Transverse colon (tissue), 4 donors: Measurements from ENCODE around the gene ADM. TPM values are rescaled to one million over a fixed set of nuclear protein-coding genes. Genes with fewer than 3 reads are reported as not detected.

Experiments
- DNase-seq: peaks from one replicate; pipeline ENCODE4 v3.0.0-alpha.2; 2019
- H3K27ac ChIP-seq, 4 donors: fragments of 200-600 bp; sonication (generic); 2 replicates each; pipeline ENCODE4 v1.5.1; 2016 to 2018; ENCODE audit warnings: inconsistent platforms in 4 of 4
- H3K27me3 ChIP-seq: fragments of 200-600 bp; sonication (generic); 2 replicates; pipeline ENCODE4 v1.5.1; 2017; ENCODE audit warnings: inconsistent platforms
- H3K36me3 ChIP-seq, 4 donors: fragments of 200-600 bp; sonication (generic); 2 replicates each; pipeline ENCODE4 v1.5.1; 2017 to 2019; ENCODE audit warnings: inconsistent platforms in 4 of 4
- H3K4me1 ChIP-seq, 4 donors: fragments of 200-600 bp; sonication (generic); 2 replicates each; pipeline ENCODE4 v1.5.1; 2017 to 2020; ENCODE audit warnings: inconsistent platforms in 4 of 4
- H3K4me3 ChIP-seq, 4 donors: fragments of 200-600 bp; sonication (generic); 1 replicate in 1 of 4; 2 replicates in 3 of 4; pipeline versions ENCODE4 v1.5.1 to v1.6.1; 2017 to 2019; ENCODE audit warnings: inconsistent platforms in 4 of 4
- H3K9me3 ChIP-seq, 2 donors: fragments of 200-600 bp; sonication (generic); 2 replicates each; pipeline ENCODE4 v1.5.1; 2017 to 2019; ENCODE audit warnings: inconsistent platforms in 2 of 2
- CTCF ChIP-seq, 5 experiments: fragments of 200-600 bp in 3 of 5; fragments of 450-650 bp in 2 of 5; sonication (generic) in 3 of 5; IDR thresholded peaks; 1 replicate in 2 of 5; 2 replicates in 3 of 5; pipeline ENCODE4 v1.5.1; 2016 to 2017; ENCODE audit warnings: antibody characterized with exemption in 5 of 5, inconsistent platforms in 3 of 5, mild to moderate bottlenecking in 2 of 5, moderate library complexity in 1 of 5
- EP300 ChIP-seq: sonication (generic); formaldehyde crosslinking; IDR thresholded peaks from one replicate; pipeline ENCODE4 v1.6.1; 2017; ENCODE audit warnings: antibody characterized with exemption, low read depth
- POLR2A ChIP-seq: fragments of 450-650 bp; IDR thresholded peaks from one replicate; pipeline ENCODE4 v1.6.1; 2016; ENCODE audit warnings: antibody characterized with exemption, mild to moderate bottlenecking, moderate library complexity
- POLR2AphosphoS5 ChIP-seq, 3 donors: sonication (generic); formaldehyde crosslinking; IDR thresholded peaks; one replicate each; pipeline ENCODE4 v1.6.1; 2016; ENCODE audit warnings: antibody characterized with exemption in 3 of 3
- WGBS, 2 donors: methylation state at CpG; one replicate each; pipeline ENCODE4 v1.1.5; 2018; ENCODE audit warnings: low coverage in 1 of 2; 5-methylcytosine and 5-hydroxymethylcytosine counted together
- in situ Hi-C, 4 donors: fragments of 200-750 bp; cut with MboI; loops; one replicate each; pipeline versions ENCODE4 v1.15.0 to v1.15.1; 2017; ENCODE audit warnings: low sequenced_read_pairs in 3 of 4, low pct_ligation_motif_present in 1 of 4, low pct_unique_long_range_greater_than_20kb in 1 of 4
- intact Hi-C: fragments of 100-400 bp; cut with DNase I; formaldehyde crosslinking; loops from one replicate; pipeline ENCODE4 v1.15.1; 2023; ENCODE audit warnings: low total_unique reads
- total RNA-seq, 4 donors: library from RNA; depleted of rRNA; stranded (reverse); fragments of >200 nt; gene quantifications; one replicate each; pipeline ENCODE4 v1.1.0, GENCODE V29; 2016

ADM gene
- total RNA-seq, 4 donors from 2014 or later = 51.9 to 235 (median 157) TPM

DNA sequence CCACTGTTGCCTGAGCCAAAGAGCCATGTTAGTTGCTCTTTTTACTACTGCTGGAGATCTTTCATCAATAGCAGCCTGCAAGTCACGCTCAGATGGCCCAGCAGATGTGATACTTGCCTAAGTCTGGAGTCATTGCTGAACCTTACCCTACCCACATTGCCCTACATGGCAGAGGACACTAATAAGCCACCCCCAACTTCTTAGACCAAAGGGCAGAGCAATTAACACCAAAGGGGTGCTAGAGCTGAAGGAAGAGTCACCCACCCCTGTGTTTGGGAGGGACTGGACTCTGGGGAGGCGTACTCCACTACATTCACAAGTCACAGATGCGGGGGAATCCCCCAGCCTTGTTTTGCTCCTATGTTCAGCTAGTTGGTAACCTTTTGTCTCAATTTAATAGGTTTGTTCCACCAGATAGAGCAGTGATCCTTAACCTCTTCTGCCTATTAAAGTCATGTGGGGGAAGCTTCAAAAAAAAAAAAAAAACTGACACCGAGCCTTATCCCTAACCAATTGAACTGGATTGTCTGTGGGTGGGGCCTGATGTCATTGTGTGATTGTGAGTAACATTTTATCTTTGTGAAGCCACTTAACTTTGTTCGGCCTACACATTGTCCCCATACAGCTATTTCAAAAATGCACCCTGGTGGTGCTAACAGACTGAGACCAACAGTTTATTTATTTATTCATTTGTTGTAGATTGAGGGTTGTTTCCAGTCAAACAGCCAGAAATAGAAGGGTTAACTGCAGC lies 13.1 kb downstream of the ADM start:
- Histone ChIP-seq H3K27ac (peak overlapping the region; percentile 34 to 49 (median 48)), H3K9me3 (no peaks in the 10 kb centered on the region), H3K4me1 (peaks cover 6 to 20% (median 11%) of the 10 kb centered on the region in 4 donors), H3K27me3 (no peaks in the 10 kb centered on the region), H3K4me3 (no peak overlapping the region), H3K36me3 (no peaks in the 10 kb centered on the region)
- DNase-seq = no peak
- TF ChIP-seq EP300 = no peak
- no peak for TF ChIP-seq POLR2A
- no peak for TF ChIP-seq POLR2AphosphoS5 (IDR thresholded peaks at IDR 0.05)
- no peak for TF ChIP-seq CTCF (IDR thresholded peaks at IDR 0.05)
- intact Hi-C loops (no loop called here), in situ Hi-C loops (loop anchor here (10.0 to 25.0 kb wide), 5 partner anchors 103 to 563 kb away; no protein-coding TSS in a partner anchor)
- 64 to 73% methylated on average over 3 to 5 of the region's 5 CpGs for WGBS, 2 donors

DNA sequence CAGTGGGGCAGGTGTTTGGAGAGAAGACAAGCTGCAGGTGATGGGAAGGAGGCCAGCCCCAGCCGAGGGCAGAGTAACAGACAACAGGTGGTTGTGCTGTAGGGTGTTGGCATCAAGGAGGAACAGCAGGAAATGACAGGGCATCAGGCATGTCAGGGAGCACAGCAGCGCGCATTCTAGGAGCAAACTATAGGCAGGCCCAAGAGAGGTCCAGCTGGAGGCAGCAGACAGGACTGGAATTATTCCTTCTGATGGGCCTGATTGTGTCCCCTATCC lies 13.6 kb downstream of the ADM start:
- TF ChIP-seq CTCF (IDR thresholded peaks at IDR 0.05) (no peak), POLR2AphosphoS5 (IDR thresholded peaks at IDR 0.05) (peak in 2 of 3 donors; percentile 13 to 39), EP300 (no peak), POLR2A (peak; percentile 11)
- no peaks in the 10 kb centered on the region for H3K9me3 ChIP-seq
- no peaks in the 10 kb centered on the region for H3K27me3 ChIP-seq
- peaks cover 7 to 24% (median 14%) of the 10 kb centered on the region in 4 donors for H3K4me1 ChIP-seq
- peak; percentile 54 for DNase-seq
- in situ Hi-C loops = loop anchor here (10.0 to 25.0 kb wide), 5 partner anchors 104 to 564 kb away; no protein-coding TSS in a partner anchor
- H3K27ac ChIP-seq = peak overlapping the region; percentile 46 to 49 (median 48)
- intact Hi-C loops = no loop called here
- H3K36me3 ChIP-seq = no peaks in the 10 kb centered on the region
- WGBS, 2 donors = 66% methylated on average over 3 of the region's 3 CpGs; no CpG with 5 or more reads in 1 of the 2 donors
- H3K4me3 ChIP-seq = no peak overlapping the region

DNA sequence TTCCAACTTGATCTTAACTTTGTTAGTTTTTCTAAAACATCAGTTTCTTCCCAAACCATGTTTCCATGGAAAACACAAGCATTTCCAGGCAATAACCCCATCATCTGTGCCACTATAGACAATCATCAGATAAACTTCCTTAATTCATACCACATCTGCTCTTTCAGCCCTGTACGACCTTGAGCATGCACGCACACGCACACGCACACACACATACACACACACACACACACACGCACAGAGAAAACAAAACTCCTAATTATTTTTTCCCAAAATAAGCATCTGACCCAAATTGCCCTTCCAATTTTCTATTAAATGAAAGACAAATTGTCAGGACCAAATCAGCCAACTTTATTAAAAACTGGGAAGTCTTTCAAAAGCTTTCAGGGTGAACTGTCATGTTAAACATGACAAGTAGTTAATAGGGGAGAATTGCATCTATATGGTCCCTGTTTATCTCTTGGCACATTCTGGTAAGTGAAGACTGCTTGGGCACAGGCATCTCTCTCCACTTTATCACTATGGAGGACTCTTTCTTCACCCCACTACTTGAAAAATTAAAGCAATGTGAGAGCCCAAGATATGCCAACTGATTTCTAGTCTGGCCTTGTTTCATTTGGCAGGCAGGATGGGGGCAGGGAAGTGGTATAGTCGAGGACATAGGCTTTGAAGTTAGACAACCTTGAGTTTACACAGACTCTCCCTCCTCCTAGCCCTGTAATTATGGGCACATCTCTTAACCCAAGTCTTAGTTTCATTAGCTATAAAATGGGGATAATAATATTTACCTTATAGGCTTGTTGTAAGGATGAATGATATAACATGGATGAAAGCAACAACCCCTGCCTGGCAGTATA lies 15.1 kb downstream of the ADM start:
- no peak overlapping the region for H3K4me3 ChIP-seq
- peaks cover 7 to 36% (median 15%) of the 10 kb centered on the region in 4 donors for H3K4me1 ChIP-seq
- no peaks in the 10 kb centered on the region for H3K36me3 ChIP-seq
- in situ Hi-C loops = loop anchor here (10.0 to 25.0 kb wide), 5 partner anchors 105 to 565 kb away; no protein-coding TSS in a partner anchor
- H3K27me3 ChIP-seq = no peaks in the 10 kb centered on the region
- peak overlapping the region in 2 of 4 donors; percentile 46 to 79 for H3K27ac ChIP-seq
- intact Hi-C loops = loop anchor here (5.0 kb wide), 1 partner anchor 563 kb away; no protein-coding TSS in a partner anchor
- no peak for DNase-seq
- H3K9me3 ChIP-seq = no peaks in the 10 kb centered on the region
- WGBS, 2 donors = 78 to 79% methylated on average over 6 of the region's 6 CpGs
- TF ChIP-seq POLR2AphosphoS5 (IDR thresholded peaks at IDR 0.05) = peak in 1 of 3 donors; percentile 23
- TF ChIP-seq EP300 = no peak
- no peak for TF ChIP-seq CTCF (IDR thresholded peaks at IDR 0.05)
- TF ChIP-seq POLR2A = no peak
